ENCODE results near the gene TSPAN15.

The TSPAN15 gene

DNA sequence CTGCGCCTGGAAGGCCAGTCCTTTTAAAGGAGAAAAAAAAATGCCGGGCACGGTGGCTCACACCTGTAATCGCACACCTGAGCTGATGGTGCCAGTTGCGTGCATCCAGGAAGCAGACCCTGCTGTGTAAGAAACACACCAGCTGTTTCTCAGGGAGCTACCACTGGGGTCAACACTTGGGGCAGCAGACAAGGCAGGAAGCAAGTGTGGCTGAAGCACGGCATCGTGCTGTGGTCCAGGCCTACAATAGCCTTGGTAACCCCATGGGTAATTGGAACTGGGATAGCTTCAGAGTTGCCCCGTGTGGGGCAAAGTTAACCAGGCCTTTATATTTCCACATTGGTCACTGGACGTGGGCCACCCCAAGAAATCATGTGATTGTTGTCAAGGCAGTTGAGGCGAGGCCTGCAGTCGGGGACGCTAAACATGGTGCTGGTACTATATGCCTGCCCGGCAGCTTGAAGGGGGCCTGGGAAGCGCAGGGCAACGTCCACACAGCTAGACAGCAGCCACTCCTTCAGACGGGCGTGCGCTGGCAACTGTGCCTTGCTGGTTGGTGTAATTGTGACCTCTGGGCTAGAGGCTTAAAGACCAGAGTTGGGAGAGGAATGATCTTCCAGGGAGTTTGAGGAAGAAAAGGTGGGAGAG, 32.0 kb upstream of the TSPAN15 start:
- no peaks in the 10 kb centered on the region for H3F3A ChIP-seq (ENCODE audit: insufficient read depth, low read length)
- H3K9me2 ChIP-seq (ENCODE audit: low read depth, low read length): no peaks in the 10 kb centered on the region
- H3K4me3 ChIP-seq (ENCODE audit: low read depth, low read length, poor library complexity, severe bottlenecking): no peak overlapping the region
- TF ChIP-seq, protein P1, sequence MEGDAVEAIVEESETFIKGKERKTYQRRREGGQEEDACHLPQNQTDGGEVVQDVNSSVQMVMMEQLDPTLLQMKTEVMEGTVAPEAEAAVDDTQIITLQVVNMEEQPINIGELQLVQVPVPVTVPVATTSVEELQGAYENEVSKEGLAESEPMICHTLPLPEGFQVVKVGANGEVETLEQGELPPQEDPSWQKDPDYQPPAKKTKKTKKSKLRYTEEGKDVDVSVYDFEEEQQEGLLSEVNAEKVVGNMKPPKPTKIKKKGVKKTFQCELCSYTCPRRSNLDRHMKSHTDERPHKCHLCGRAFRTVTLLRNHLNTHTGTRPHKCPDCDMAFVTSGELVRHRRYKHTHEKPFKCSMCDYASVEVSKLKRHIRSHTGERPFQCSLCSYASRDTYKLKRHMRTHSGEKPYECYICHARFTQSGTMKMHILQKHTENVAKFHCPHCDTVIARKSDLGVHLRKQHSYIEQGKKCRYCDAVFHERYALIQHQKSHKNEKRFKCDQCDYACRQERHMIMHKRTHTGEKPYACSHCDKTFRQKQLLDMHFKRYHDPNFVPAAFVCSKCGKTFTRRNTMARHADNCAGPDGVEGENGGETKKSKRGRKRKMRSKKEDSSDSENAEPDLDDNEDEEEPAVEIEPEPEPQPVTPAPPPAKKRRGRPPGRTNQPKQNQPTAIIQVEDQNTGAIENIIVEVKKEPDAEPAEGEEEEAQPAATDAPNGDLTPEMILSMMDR (IDR thresholded peaks at IDR 0.05; ENCODE audit: low read length): no peak
- no peak for TF ChIP-seq EZH2 (IDR thresholded peaks at IDR 0.05; ENCODE audit: borderline replicate concordance, low read length)
- H3K36me3 ChIP-seq (ENCODE audit: insufficient read depth, low read length): no peaks in the 10 kb centered on the region
- H4K20me1 ChIP-seq (ENCODE audit: insufficient read depth, low read length): no peaks in the 10 kb centered on the region
- no peaks in the 10 kb centered on the region for H3K9me3 ChIP-seq (ENCODE audit: low read length)
- H3K4me1 ChIP-seq (ENCODE audit: insufficient read depth, low read length, severe bottlenecking): peaks cover 6% of the 10 kb centered on the region
- H3K79me2 ChIP-seq (ENCODE audit: insufficient read depth, low read length): no peaks in the 10 kb centered on the region
- no peak overlapping the region for H3K27ac ChIP-seq (ENCODE audit: low read depth, low read length, poor library complexity, severe bottlenecking)
- H2AFZ ChIP-seq (ENCODE audit: low read length): no peak overlapping the region
- H3K27me3 ChIP-seq (ENCODE audit: insufficient read depth, low read length): peaks cover 6% of the 10 kb centered on the region; the same call in 1 of the 2 replicates
- H3K4me2 ChIP-seq (ENCODE audit: low read length): no peak overlapping the region
- no peak overlapping the region for H3K9ac ChIP-seq (ENCODE audit: low read length)

DNA sequence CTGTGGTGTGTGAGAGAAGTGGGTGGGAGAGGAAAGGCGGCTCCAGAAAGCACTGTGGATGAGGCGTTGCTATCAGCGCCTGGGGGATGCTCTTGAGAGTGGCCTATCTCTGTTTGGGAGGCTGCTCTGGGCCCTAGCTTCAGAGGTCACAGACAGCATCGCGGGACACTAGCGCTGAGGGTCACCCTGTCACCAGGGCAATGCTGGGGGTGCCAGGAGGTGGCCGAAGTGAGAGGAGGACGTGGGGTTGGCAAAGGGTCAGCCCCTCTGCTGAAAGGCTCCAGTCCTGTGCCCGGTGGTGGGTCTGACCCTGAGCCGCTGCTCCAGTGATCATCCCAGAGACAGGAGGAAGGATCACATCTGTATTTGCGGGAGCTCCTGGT, 31.5 kb upstream of the TSPAN15 start:
- no peak for TF ChIP-seq EZH2 (IDR thresholded peaks at IDR 0.05; ENCODE audit: borderline replicate concordance, low read length)
- TF ChIP-seq, protein P1 (IDR thresholded peaks at IDR 0.05; ENCODE audit: low read length): no peak
- no peaks in the 10 kb centered on the region for H3K9me2 ChIP-seq (ENCODE audit: low read depth, low read length)
- H3K4me2 ChIP-seq (ENCODE audit: low read length): no peak overlapping the region
- H3F3A ChIP-seq (ENCODE audit: insufficient read depth, low read length): no peaks in the 10 kb centered on the region
- H3K27me3 ChIP-seq (ENCODE audit: insufficient read depth, low read length): peaks cover 6% of the 10 kb centered on the region; the same call in 1 of the 2 replicates
- H3K4me3 ChIP-seq (ENCODE audit: low read depth, low read length, poor library complexity, severe bottlenecking): no peak overlapping the region
- no peaks in the 10 kb centered on the region for H4K20me1 ChIP-seq (ENCODE audit: insufficient read depth, low read length)
- H3K9ac ChIP-seq (ENCODE audit: low read length): no peak overlapping the region
- no peaks in the 10 kb centered on the region for H3K79me2 ChIP-seq (ENCODE audit: insufficient read depth, low read length)
- H3K4me1 ChIP-seq (ENCODE audit: insufficient read depth, low read length, severe bottlenecking): peaks cover 8% of the 10 kb centered on the region
- no peak overlapping the region for H2AFZ ChIP-seq (ENCODE audit: low read length)
- H3K36me3 ChIP-seq (ENCODE audit: insufficient read depth, low read length): no peaks in the 10 kb centered on the region
- H3K9me3 ChIP-seq (ENCODE audit: low read length): no peaks in the 10 kb centered on the region
- no peak overlapping the region for H3K27ac ChIP-seq (ENCODE audit: low read depth, low read length, poor library complexity, severe bottlenecking)

DNA sequence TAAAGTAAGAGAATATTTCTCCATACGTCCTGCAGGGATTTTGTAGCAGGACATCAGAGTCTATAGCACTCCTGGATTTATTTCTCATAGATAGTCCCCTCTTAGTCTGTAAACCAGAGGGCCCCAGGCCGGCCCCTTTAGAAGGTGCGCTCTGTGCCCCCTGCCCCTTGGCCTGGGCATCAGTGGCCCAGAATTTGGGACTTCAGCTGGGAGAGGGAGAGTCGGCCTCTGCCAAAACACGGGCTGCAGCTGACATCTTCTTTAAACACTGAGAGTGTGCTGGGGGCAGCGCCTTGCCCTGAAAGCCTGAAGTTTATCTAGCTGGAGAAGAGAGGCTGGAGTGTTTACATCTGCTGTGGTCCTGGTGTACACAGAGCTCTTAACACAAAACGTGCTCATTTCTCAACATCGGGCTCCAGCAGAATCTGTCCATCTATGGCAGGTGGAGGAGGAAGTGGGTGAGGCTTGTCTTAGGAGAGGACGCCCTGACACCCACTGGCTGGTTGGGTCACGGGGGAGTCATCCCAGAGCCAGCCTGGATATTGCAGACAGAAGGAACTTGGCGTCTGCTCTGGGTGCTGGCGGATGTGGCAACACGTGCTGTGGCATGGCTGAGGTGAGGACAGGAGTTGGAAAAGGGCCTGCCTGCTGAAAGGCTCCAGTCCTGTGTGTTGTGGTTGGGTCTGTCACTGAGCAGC, 29.5 kb upstream of the TSPAN15 start:
- H3K9me3 ChIP-seq (ENCODE audit: low read length): no peaks in the 10 kb centered on the region

More for the DNA sequence above, 29.5 kb upstream of the TSPAN15 start:
- no peak overlapping the region for H3K9ac ChIP-seq (ENCODE audit: low read length)
- H3F3A ChIP-seq (ENCODE audit: insufficient read depth, low read length): no peaks in the 10 kb centered on the region
- H3K27ac ChIP-seq (ENCODE audit: low read depth, low read length, poor library complexity, severe bottlenecking): no peak overlapping the region
- H3K4me1 ChIP-seq (ENCODE audit: insufficient read depth, low read length, severe bottlenecking): peaks cover 12% of the 10 kb centered on the region
- H3K4me3 ChIP-seq (ENCODE audit: low read depth, low read length, poor library complexity, severe bottlenecking): no peak overlapping the region
- no peak overlapping the region for H2AFZ ChIP-seq (ENCODE audit: low read length)
- no peaks in the 10 kb centered on the region for H3K9me2 ChIP-seq (ENCODE audit: low read depth, low read length)
- no peaks in the 10 kb centered on the region for H3K27me3 ChIP-seq (ENCODE audit: insufficient read depth, low read length)
- no peaks in the 10 kb centered on the region for H3K79me2 ChIP-seq (ENCODE audit: insufficient read depth, low read length)
- H3K36me3 ChIP-seq (ENCODE audit: insufficient read depth, low read length): no peaks in the 10 kb centered on the region
- H4K20me1 ChIP-seq (ENCODE audit: insufficient read depth, low read length): no peaks in the 10 kb centered on the region
- H3K4me2 ChIP-seq (ENCODE audit: low read length): no peak overlapping the region
- TF ChIP-seq EZH2 (IDR thresholded peaks at IDR 0.05; ENCODE audit: borderline replicate concordance, low read length): no peak
- TF ChIP-seq, protein P1 (IDR thresholded peaks at IDR 0.05; ENCODE audit: low read length): no peak
